ENCODE data around the gene GRID1.

- TF ChIP-seq SIN3A (IDR thresholded peaks at IDR 0.05; ENCODE audit: borderline replicate concordance, low read depth, low read length), result no peak
- TF ChIP-seq EP300 (IDR thresholded peaks at IDR 0.05; ENCODE audit: borderline replicate concordance in 1 of 2, low read depth in 1 of 2, low read length in 1 of 2), result no peak
- TF ChIP-seq CTCF (IDR thresholded peaks at IDR 0.05), result no peak
- no peak for TF ChIP-seq NRF1 (IDR thresholded peaks at IDR 0.05; ENCODE audit: low read depth, low read length)
- TF ChIP-seq SMC3 (IDR thresholded peaks at IDR 0.05; ENCODE audit: low read depth, low read length), result no peak
These were observed 333.0 kb downstream of the GRID1 start for GRCh38 chr10:86033581-86033980.
